OCI-LY3 (cell line): ENCODE results near the gene DLG1.

ENCODE experiments used
- CTCF ChIP-seq: fragments of 200-600, 300-600 bp; sonication (generic); IDR thresholded peaks from 2 replicates; pipeline ENCODE4 v1.5.1; 2014; ENCODE audit warnings: antibody characterized with exemption, low read length, low read depth
- EZH2phosphoT487 ChIP-seq: fragments of 200-600 bp; shearing (Covaris generic); IDR thresholded peaks from 2 replicates; pipeline ENCODE4 v1.6.1; 2018; ENCODE audit warnings: antibody characterized with exemption, mixed run types, low read depth

GRCh38 chr3:197006446-197006845 lies 292.0 kb downstream of the DLG1 start:
- no peak for TF ChIP-seq CTCF
- no peak for TF ChIP-seq EZH2phosphoT487
